ENCODE data around the gene ZBTB16. TPM values are rescaled to one million over a fixed set of nuclear protein-coding genes. Genes with fewer than 3 reads are reported as not detected.

The ZBTB16 gene
- total RNA-seq, 1 donor from 2014 or later: 21.9 TPM

DNA sequence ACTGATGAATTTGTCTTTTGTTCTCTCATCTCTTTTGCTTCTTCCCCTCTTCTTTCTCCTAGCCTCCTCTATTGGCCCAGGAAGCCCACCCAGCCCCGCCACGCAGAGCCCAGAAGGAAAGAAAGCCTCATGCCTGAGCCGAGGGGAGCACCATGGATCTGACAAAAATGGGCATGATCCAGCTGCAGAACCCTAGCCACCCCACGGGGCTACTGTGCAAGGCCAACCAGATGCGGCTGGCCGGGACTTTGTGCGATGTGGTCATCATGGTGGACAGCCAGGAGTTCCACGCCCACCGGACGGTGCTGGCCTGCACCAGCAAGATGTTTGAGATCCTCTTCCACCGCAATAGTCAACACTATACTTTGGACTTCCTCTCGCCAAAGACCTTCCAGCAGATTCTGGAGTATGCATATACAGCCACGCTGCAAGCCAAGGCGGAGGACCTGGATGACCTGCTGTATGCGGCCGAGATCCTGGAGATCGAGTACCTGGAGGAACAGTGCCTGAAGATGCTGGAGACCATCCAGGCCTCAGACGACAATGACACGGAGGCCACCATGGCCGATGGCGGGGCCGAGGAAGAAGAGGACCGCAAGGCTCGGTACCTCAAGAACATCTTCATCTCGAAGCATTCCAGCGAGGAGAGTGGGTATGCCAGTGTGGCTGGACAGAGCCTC is 3.8 kb downstream of the ZBTB16 start:
- TF ChIP-seq, protein P1, sequence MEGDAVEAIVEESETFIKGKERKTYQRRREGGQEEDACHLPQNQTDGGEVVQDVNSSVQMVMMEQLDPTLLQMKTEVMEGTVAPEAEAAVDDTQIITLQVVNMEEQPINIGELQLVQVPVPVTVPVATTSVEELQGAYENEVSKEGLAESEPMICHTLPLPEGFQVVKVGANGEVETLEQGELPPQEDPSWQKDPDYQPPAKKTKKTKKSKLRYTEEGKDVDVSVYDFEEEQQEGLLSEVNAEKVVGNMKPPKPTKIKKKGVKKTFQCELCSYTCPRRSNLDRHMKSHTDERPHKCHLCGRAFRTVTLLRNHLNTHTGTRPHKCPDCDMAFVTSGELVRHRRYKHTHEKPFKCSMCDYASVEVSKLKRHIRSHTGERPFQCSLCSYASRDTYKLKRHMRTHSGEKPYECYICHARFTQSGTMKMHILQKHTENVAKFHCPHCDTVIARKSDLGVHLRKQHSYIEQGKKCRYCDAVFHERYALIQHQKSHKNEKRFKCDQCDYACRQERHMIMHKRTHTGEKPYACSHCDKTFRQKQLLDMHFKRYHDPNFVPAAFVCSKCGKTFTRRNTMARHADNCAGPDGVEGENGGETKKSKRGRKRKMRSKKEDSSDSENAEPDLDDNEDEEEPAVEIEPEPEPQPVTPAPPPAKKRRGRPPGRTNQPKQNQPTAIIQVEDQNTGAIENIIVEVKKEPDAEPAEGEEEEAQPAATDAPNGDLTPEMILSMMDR (IDR thresholded peaks at IDR 0.05): no peak
- Mint-ChIP-seq H3K4me1 (ENCODE audit: low read depth) (peaks cover 30% of the 10 kb centered on the region), H3K27me3 (ENCODE audit: low read depth) (peaks cover 13% of the 10 kb centered on the region), H3K4me3 (ENCODE audit: unreplicated experiment) (peak overlapping the region; percentile 19), H3K36me3 (ENCODE audit: low read depth) (peaks cover 40% of the 10 kb centered on the region), H3K9me3 (ENCODE audit: low read depth) (no peaks in the 10 kb centered on the region), H3K27ac (ENCODE audit: unreplicated experiment) (no peak overlapping the region)
- DNase-seq (ENCODE audit: low spot score): peak; percentile 78

DNA sequence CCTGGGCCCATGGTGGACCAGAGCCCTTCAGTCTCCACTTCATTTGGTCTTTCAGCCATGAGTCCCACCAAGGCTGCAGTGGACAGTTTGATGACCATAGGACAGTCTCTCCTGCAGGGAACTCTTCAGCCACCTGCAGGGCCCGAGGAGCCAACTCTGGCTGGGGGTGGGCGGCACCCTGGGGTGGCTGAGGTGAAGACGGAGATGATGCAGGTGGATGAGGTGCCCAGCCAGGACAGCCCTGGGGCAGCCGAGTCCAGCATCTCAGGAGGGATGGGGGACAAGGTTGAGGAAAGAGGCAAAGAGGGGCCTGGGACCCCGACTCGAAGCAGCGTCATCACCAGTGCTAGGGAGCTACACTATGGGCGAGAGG is 4.3 kb downstream of the ZBTB16 start:
- Mint-ChIP-seq H3K27me3 (ENCODE audit: low read depth) (peaks cover 12% of the 10 kb centered on the region), H3K36me3 (ENCODE audit: low read depth) (peaks cover 41% of the 10 kb centered on the region), H3K4me1 (ENCODE audit: low read depth) (peaks cover 26% of the 10 kb centered on the region), H3K27ac (ENCODE audit: unreplicated experiment) (no peak overlapping the region), H3K9me3 (ENCODE audit: low read depth) (no peaks in the 10 kb centered on the region), H3K4me3 (ENCODE audit: unreplicated experiment) (no peak overlapping the region)
- TF ChIP-seq, protein P1 (IDR thresholded peaks at IDR 0.05): no peak
- peak; percentile 72 for DNase-seq (ENCODE audit: low spot score)

DNA sequence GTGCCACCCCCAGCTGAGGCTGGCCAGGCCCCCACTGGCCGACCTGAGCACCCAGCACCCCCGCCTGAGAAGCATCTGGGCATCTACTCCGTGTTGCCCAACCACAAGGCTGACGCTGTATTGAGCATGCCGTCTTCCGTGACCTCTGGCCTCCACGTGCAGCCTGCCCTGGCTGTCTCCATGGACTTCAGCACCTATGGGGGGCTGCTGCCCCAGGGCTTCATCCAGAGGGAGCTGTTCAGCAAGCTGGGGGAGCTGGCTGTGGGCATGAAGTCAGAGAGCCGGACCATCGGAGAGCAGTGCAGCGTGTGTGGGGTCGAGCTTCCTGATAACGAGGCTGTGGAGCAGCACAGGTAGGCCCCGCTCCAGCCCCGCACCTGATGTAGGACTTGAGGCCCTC is 4.7 kb downstream of the ZBTB16 start:
- TF ChIP-seq, protein P1 (IDR thresholded peaks at IDR 0.05): no peak
- H3K27me3 Mint-ChIP-seq (ENCODE audit: low read depth): peaks cover 10% of the 10 kb centered on the region
- no peak overlapping the region for H3K27ac Mint-ChIP-seq (ENCODE audit: unreplicated experiment)
- H3K4me3 Mint-ChIP-seq (ENCODE audit: unreplicated experiment): no peak overlapping the region
- H3K4me1 Mint-ChIP-seq (ENCODE audit: low read depth): peaks cover 23% of the 10 kb centered on the region
- H3K9me3 Mint-ChIP-seq (ENCODE audit: low read depth): no peaks in the 10 kb centered on the region
- H3K36me3 Mint-ChIP-seq (ENCODE audit: low read depth): peaks cover 44% of the 10 kb centered on the region
- peak; percentile 76 for DNase-seq (ENCODE audit: low spot score)

DNA sequence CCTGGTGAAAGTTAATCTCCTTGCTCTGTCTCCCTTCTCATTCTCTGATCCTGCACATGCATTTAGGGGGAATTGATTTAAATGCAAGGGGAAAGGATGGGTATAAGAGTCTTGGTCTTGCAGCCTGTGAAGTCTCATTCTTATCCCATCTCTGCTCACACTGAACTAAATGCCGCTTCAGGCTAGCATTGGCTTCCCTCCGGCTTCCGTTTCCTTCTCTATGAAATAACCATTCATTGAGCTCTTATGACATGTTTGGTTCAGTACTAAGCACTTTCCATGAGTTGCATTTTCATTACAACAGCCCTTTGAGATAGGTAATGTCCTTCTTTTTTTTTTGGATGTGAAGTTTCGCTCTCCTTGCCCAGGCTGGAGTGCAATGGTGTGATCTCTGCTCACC is 5.6 kb downstream of the ZBTB16 start:
- H3K4me3 Mint-ChIP-seq (ENCODE audit: unreplicated experiment): no peak overlapping the region
- H3K27me3 Mint-ChIP-seq (ENCODE audit: low read depth): peaks cover 10% of the 10 kb centered on the region
- H3K27ac Mint-ChIP-seq (ENCODE audit: unreplicated experiment): no peak overlapping the region
- peaks cover 45% of the 10 kb centered on the region for H3K36me3 Mint-ChIP-seq (ENCODE audit: low read depth)
- no peak for DNase-seq (ENCODE audit: low spot score)
- no peaks in the 10 kb centered on the region for H3K9me3 Mint-ChIP-seq (ENCODE audit: low read depth)
- peaks cover 23% of the 10 kb centered on the region for H3K4me1 Mint-ChIP-seq (ENCODE audit: low read depth)
- TF ChIP-seq, protein P1 (IDR thresholded peaks at IDR 0.05): no peak

DNA sequence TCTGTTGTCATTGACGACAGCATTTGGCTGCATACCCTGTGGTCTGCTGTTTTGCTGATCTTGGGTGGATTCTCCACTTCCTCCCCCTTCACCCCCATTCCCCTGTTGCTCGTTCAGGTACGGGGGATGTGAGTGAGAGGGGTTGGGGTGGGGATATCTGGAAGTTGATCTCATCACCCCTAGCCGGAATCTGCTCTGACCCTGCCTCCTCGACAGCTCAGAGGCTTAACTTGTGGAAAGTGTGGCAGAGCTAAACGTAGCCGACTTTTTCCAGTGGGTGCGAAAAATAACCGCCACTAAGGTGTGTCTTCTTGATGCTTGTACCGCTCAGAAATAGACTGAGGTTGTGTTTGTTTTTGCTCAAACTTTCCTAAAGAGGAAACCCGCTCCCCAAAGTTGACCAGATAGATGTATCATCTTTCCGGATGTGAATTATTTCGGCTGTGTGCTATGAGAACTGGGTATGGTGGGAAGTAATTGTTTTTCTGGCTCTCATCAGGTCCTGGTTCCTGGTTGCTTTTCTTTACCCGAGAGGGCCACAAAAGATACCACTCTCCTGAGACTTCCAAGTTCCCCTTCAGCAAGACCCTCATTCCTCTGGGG is 6.6 kb downstream of the ZBTB16 start:
- H3K4me3 Mint-ChIP-seq (ENCODE audit: unreplicated experiment): no peak overlapping the region
- no peak for DNase-seq (ENCODE audit: low spot score)
- H3K27ac Mint-ChIP-seq (ENCODE audit: unreplicated experiment): no peak overlapping the region
- H3K9me3 Mint-ChIP-seq (ENCODE audit: low read depth): no peaks in the 10 kb centered on the region
- H3K36me3 Mint-ChIP-seq (ENCODE audit: low read depth): peaks cover 51% of the 10 kb centered on the region
- peaks cover 23% of the 10 kb centered on the region for H3K4me1 Mint-ChIP-seq (ENCODE audit: low read depth)
- TF ChIP-seq, protein P1 (IDR thresholded peaks at IDR 0.05): no peak
- peaks cover 10% of the 10 kb centered on the region for H3K27me3 Mint-ChIP-seq (ENCODE audit: low read depth)
